ENCODE results near the gene GPR37L1.
A peak's percentile ranks its signal among the peaks of the same experiment; 100 is the strongest.

The GPR37L1 gene

GRCh38 chr1:202152399-202152798 is 29.7 kb downstream of the GPR37L1 start:
- in situ Hi-C loops (cut with MboI; ENCODE audit: low pct_unique_long_range_greater_than_20kb, low sequenced_read_pairs, unreplicated experiment): no loop called here
- no peak for TF ChIP-seq CTCF (IDR thresholded peaks at IDR 0.05; ENCODE audit: extremely low read depth, insufficient read depth, missing control alignments)
- DNase-seq (ENCODE audit: low spot score): no peak

- TF ChIP-seq CTCF (IDR thresholded peaks at IDR 0.05; ENCODE audit: extremely low read depth, insufficient read depth, missing control alignments): no peak
- DNase-seq (ENCODE audit: low spot score): no peak
- in situ Hi-C loops (cut with MboI; ENCODE audit: low pct_unique_long_range_greater_than_20kb, low sequenced_read_pairs, unreplicated experiment): no loop called here
These were observed 30.6 kb downstream of the GPR37L1 start for GRCh38 chr1:202153284-202153683.

GRCh38 chr1:202154148-202154765 is 31.5 kb downstream of the GPR37L1 start:
- no peak for DNase-seq (ENCODE audit: low spot score)
- in situ Hi-C loops (cut with MboI; ENCODE audit: low pct_unique_long_range_greater_than_20kb, low sequenced_read_pairs, unreplicated experiment): no loop called here
- no peak for TF ChIP-seq CTCF (IDR thresholded peaks at IDR 0.05; ENCODE audit: extremely low read depth, insufficient read depth, missing control alignments)

GRCh38 chr1:202154766-202155477 is 32.2 kb downstream of the GPR37L1 start:
- no peak for DNase-seq (ENCODE audit: low spot score)
- in situ Hi-C loops (cut with MboI; ENCODE audit: low pct_unique_long_range_greater_than_20kb, low sequenced_read_pairs, unreplicated experiment): no loop called here
- peak; percentile 71 for TF ChIP-seq CTCF (IDR thresholded peaks at IDR 0.05; ENCODE audit: extremely low read depth, insufficient read depth, missing control alignments)

- TF ChIP-seq CTCF (IDR thresholded peaks at IDR 0.05; ENCODE audit: extremely low read depth, insufficient read depth, missing control alignments): no peak
- in situ Hi-C loops (cut with MboI; ENCODE audit: low pct_unique_long_range_greater_than_20kb, low sequenced_read_pairs, unreplicated experiment): no loop called here
- DNase-seq (ENCODE audit: low spot score): no peak
These were observed 32.8 kb downstream of the GPR37L1 start for GRCh38 chr1:202155478-202156021.

GRCh38 chr1:202156590-202156989 is 33.9 kb downstream of the GPR37L1 start:
- no peak for DNase-seq (ENCODE audit: low spot score)

More at GRCh38 chr1:202156590-202156989, 33.9 kb downstream of the GPR37L1 start:
- in situ Hi-C loops (cut with MboI; ENCODE audit: low pct_unique_long_range_greater_than_20kb, low sequenced_read_pairs, unreplicated experiment): no loop called here
- TF ChIP-seq CTCF (IDR thresholded peaks at IDR 0.05; ENCODE audit: extremely low read depth, insufficient read depth, missing control alignments): no peak
